Renal pelvis (tissue), 3 donors: Measurements from ENCODE around the gene DEFB129. TPM values are rescaled to one million over a fixed set of nuclear protein-coding genes. Genes with fewer than 3 reads are reported as not detected.

ENCODE experiments used
- polyA plus RNA-seq, 3 donors: library from polyadenylated mRNA; unstranded; fragments of 120-200 nt; gene quantifications; one replicate each; pipeline ENCODE4 v1.2.1, GENCODE V29; 2013; ENCODE audit not compliant: insufficient read length in 3 of 3

DEFB129 gene
- polyA plus RNA-seq, 3 donors = not detected

Other genes starting within 250 kb of the DEFB129 start
- not detected for gene DEFB125, start 139.6 kb upstream of the DEFB129 start, polyA plus RNA-seq
- not detected for gene DEFB126, start 84.7 kb upstream of the DEFB129 start, polyA plus RNA-seq
- gene DEFB127, start 69.8 kb upstream of the DEFB129 start, polyA plus RNA-seq = not detected
- gene DEFB128, start 37.5 kb upstream of the DEFB129 start, polyA plus RNA-seq = not detected
- not detected for gene DEFB132, start 30.5 kb downstream of the DEFB129 start, polyA plus RNA-seq
- 10 to 100 TPM; 37.1 to 45.2 (median 40.2) TPM for gene C20orf96, start 63.5 kb downstream of the DEFB129 start, polyA plus RNA-seq
- 10 to 100 TPM; 43.1 to 58.2 (median 46.7) TPM for gene ZCCHC3, start 70.3 kb downstream of the DEFB129 start, polyA plus RNA-seq
- gene SOX12, start 98.3 kb downstream of the DEFB129 start, polyA plus RNA-seq = 10 to 100 TPM; 36.4 to 45.5 (median 41.3) TPM
- gene NRSN2, start 119.9 kb downstream of the DEFB129 start, polyA plus RNA-seq = 10 to 100 TPM; 50.4 to 57.5 (median 54.9) TPM
- 1 to 10 TPM; 4.1 to 5.1 (median 4.2) TPM for gene TRIB3, start 153.5 kb downstream of the DEFB129 start, polyA plus RNA-seq
- 100 to 1,000 TPM in 1 of 3 donors, 10 to 100 TPM in 2; 82.5 to 105 (median 93.2) TPM for gene RBCK1, start 181.0 kb downstream of the DEFB129 start, polyA plus RNA-seq
- gene TBC1D20, start 235.3 kb downstream of the DEFB129 start, polyA plus RNA-seq = 10 to 100 TPM; 32.2 to 37.1 (median 35.1) TPM